GM12878 (cell line): ENCODE results near the gene TMPRSS15. TPM values are rescaled to one million over a fixed set of nuclear protein-coding genes. Genes with fewer than 3 reads are reported as not detected.

Experiments
- ATAC-seq: fragments of 200-7000 bp; cut with Tn5 transposase; 3 replicates; pipeline ENCODE4 v1.9.1; 2020; ENCODE audit warnings: mild to moderate bottlenecking, moderate library complexity
- BruUV-seq: library from RNA; stranded (reverse); fragments of 400-500 nt; replicated peaks from 2 replicates; lab custom pipeline; 2021; lab: Mats Ljungman, UMichigan
- CTCF ChIA-PET: fragments of 300-600 bp; sonication (Branson Sonifier 250); formaldehyde crosslinking; extraction: SDS; loops from one replicate; lab custom pipeline; 2021; ENCODE audit warnings: inconsistent platforms; lab: Yijun Ruan, JAX
- POLR2A ChIA-PET: fragments of 350-600 bp; formaldehyde crosslinking; extraction: SDS; loops from one replicate; lab custom pipeline; 2021; ENCODE audit warnings: inconsistent platforms; lab: Charles Lee
- RAD21 ChIA-PET: fragments of 300-600 bp; sonication (Branson Sonifier 250); formaldehyde crosslinking; loops from one replicate; lab custom pipeline; 2023; ENCODE audit warnings: antibody characterized with exemption; ENCODE audit not compliant: unreplicated experiment; lab: Charles Lee
- SMC1A ChIA-PET: fragments of 300-600 bp; sonication (Branson Sonifier 250); formaldehyde crosslinking; loops from one replicate; lab custom pipeline; 2023; ENCODE audit not compliant: unreplicated experiment, uncharacterized antibody; lab: Charles Lee
- DNase-seq: peaks from one replicate; pipeline ENCODE4 v3.0.0-alpha.2; 2011; ENCODE audit warnings: low read depth, low spot score
- FAIRE-seq: peaks from 3 replicates; lab custom pipeline; 2011; peaks lifted over from hg19 to GRCh38; lab: Jason Lieb, UNC
- H2AFZ ChIP-seq: 2 replicates; pipeline ENCODE4 v1.6.0; 2011; ENCODE audit warnings: low read depth, low read length, control low read depth; ENCODE audit not compliant: control insufficient read depth
- H3K27ac ChIP-seq: 2 replicates; pipeline ENCODE4 v1.5.1; 2011; ENCODE audit warnings: control low read depth; ENCODE audit not compliant: control insufficient read depth, insufficient read depth
- H3K27me3 ChIP-seq, 2 experiments: replicated peaks in 1 of 2; 2 replicates each; pipeline versions ENCODE4 v1.6.0 to v1.6.1; 2011; ENCODE audit warnings: low read length in 1 of 2; ENCODE audit not compliant: control insufficient read depth in 2 of 2, insufficient read depth in 2 of 2
- H3K36me3 ChIP-seq, 2 experiments: 2 replicates each; pipeline ENCODE4 v1.5.1; 2011; ENCODE audit warnings: low read length in 1 of 2; ENCODE audit not compliant: control insufficient read depth in 2 of 2, insufficient read depth in 2 of 2
- H3K4me1 ChIP-seq: 2 replicates; pipeline ENCODE4 v1.6.1; 2011; ENCODE audit warnings: mild to moderate bottlenecking, low read length, moderate library complexity, mixed read lengths; ENCODE audit not compliant: control insufficient read depth, insufficient read depth
- H3K4me2 ChIP-seq: 2 replicates; pipeline ENCODE4 v1.6.0; 2011; ENCODE audit warnings: control low read depth; ENCODE audit not compliant: control insufficient read depth, insufficient read depth
- H3K4me3 ChIP-seq: fragments of 200-600 bp; sonication (generic); 2 replicates; pipeline ENCODE4 v1.5.1; 2016
- H3K79me2 ChIP-seq: 2 replicates; pipeline ENCODE4 v1.6.0; 2011; ENCODE audit warnings: low read length; ENCODE audit not compliant: control insufficient read depth, insufficient read depth
- H3K9ac ChIP-seq: 2 replicates; pipeline ENCODE4 v1.8.0; 2011; ENCODE audit warnings: low read length, control low read depth, mixed read lengths; ENCODE audit not compliant: control insufficient read depth, insufficient read depth
- H3K9me3 ChIP-seq: replicated peaks from 3 replicates; pipeline ENCODE4 v1.5.1; 2011; ENCODE audit warnings: mild to moderate bottlenecking, low read length; ENCODE audit not compliant: control insufficient read depth, insufficient read depth
- H4K20me1 ChIP-seq: 2 replicates; pipeline ENCODE4 v1.6.0; 2011; ENCODE audit not compliant: control insufficient read depth, insufficient read depth
- BRCA1 ChIP-seq: IDR thresholded peaks from 2 replicates; pipeline ENCODE4 v1.6.1; 2011; ENCODE audit warnings: low read depth, low read length, improper control_type of control experiment
- IKZF2 ChIP-seq, 2 experiments: fragments of 450-650 bp; IDR thresholded peaks; 2 replicates each; pipeline ENCODE4 v1.6.1; 2017; ENCODE audit warnings: mild to moderate bottlenecking in 2 of 2, moderate library complexity in 2 of 2
- MTA2 ChIP-seq: fragments of 450-650 bp; IDR thresholded peaks from 2 replicates; pipeline ENCODE4 v1.6.1; 2016; ENCODE audit warnings: low read depth, mild to moderate bottlenecking, moderate library complexity
- NFIC ChIP-seq: IDR thresholded peaks from 2 replicates; pipeline ENCODE4 v1.6.1; 2012; ENCODE audit warnings: low read depth, mild to moderate bottlenecking, inconsistent platforms, low read length, moderate library complexity
- NR2C1 ChIP-seq: fragments of 450-650 bp; IDR thresholded peaks from 2 replicates; pipeline ENCODE4 v1.6.1; 2017; ENCODE audit warnings: antibody characterized with exemption, mild to moderate bottlenecking, moderate library complexity
- PAX8 ChIP-seq: fragments of 450-650 bp; IDR thresholded peaks from 2 replicates; pipeline ENCODE4 v1.6.1; 2017; ENCODE audit warnings: mild to moderate bottlenecking, moderate library complexity
- RELA ChIP-seq: fragments of 450-650 bp; IDR thresholded peaks from 2 replicates; pipeline ENCODE4 v1.8.0; 2014; ENCODE audit warnings: borderline replicate concordance; ENCODE audit not compliant: partially characterized antibody
- RFX5 ChIP-seq: IDR thresholded peaks from 2 replicates; pipeline ENCODE4 v1.6.1; 2011; ENCODE audit warnings: low read depth, low read length, improper control_type of control experiment
- SIX5 ChIP-seq: IDR thresholded peaks from 2 replicates; pipeline ENCODE4 v1.6.1; 2011; ENCODE audit warnings: mild to moderate bottlenecking, low read depth, low read length, moderate library complexity; ENCODE audit not compliant: severe bottlenecking
- ZBTB40 ChIP-seq: fragments of 450-650 bp; IDR thresholded peaks from 2 replicates; pipeline ENCODE4 v1.6.1; 2016; ENCODE audit warnings: mild to moderate bottlenecking, moderate library complexity, borderline replicate concordance
- ZNF24 ChIP-seq: fragments of 450-650 bp; IDR thresholded peaks from 2 replicates; pipeline ENCODE4 v1.6.1; 2017; ENCODE audit warnings: antibody characterized with exemption, mild to moderate bottlenecking
- WGBS: methylation state at CpG from one replicate; pipeline ENCODE4 v1.1.6; 2016; ENCODE audit warnings: low lambda C conversion rate; ENCODE audit not compliant: insufficient replicate concordance, insufficient coverage; ENCODE audit errors: missing lambda C conversion rate; 5-methylcytosine and 5-hydroxymethylcytosine counted together
- in situ Hi-C: fragments of 300-500 bp; cut with MboI; formaldehyde crosslinking; loops from 9 replicates; pipeline ENCODE4 v1.14.3; 2018; ENCODE audit warnings: mixed read lengths
- intact Hi-C: fragments of 100-400 bp; cut with micrococcal nuclease; formaldehyde crosslinking; loops from one replicate; pipeline ENCODE4 v1.14.2; 2022; ENCODE audit not compliant: unreplicated experiment
- polyA plus RNA-seq, 11 experiments: library from polyadenylated mRNA; depleted of rRNA in 4 of 11; unstranded in 6 of 11; stranded (reverse) in 5 of 11; fragments of >200 nt; fragmentation: Nextera tagmentation in 4 of 11; fragmentation: Illumina TruSeq in 1 of 11; extraction: Ambion mirVana in 4 of 11; extraction: Trizol in 1 of 11; gene quantifications; 1 replicate in 1 of 11; 2 replicates in 10 of 11; pipeline versions ENCODE4 v1.2.1 to v1.2.3, GENCODE V29; 2011 to 2016; ENCODE audit warnings: inconsistent platforms in 2 of 11, missing spikeins in 2 of 11, low read depth in 1 of 11
- total RNA-seq, 4 experiments: library from RNA; depleted of rRNA in 3 of 4; stranded (reverse); fragments of >200 nt in 3 of 4; fragmentation: Illumina TruSeq in 1 of 4; extraction: Trizol in 1 of 4; gene quantifications; 2 replicates each; pipeline versions ENCODE4 v1.2.1 to v1.2.3, GENCODE V29; 2013 to 2021

TMPRSS15 gene
- total and polyA plus RNA-seq, 10 of the 15 experiments (the other 5 are each of a cell fraction or from before 2014, with no cell fraction given) = 0.02 to 0.11 TPM; not detected in 8

DNA sequence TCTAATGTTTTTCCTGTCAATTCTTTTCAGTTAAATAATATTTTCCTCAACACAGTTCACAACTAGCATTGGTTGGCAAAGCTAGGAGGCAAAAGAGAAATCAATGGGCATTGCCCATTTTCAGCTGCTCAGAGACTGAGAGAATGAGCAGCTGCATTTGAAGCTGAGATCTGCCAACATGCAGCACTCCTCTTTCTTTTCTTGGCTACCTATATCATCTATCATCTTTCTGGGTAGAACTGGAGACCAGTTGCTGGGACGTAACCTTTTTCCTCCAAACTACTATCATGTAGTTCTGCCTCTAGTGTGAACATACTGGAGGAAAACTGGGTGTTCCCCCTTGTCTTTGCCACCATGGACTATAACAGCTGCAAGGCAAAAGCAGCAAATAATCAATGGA, 136.1 kb downstream of the TMPRSS15 start:
- RAD21 ChIA-PET = no interaction called here
- Histone ChIP-seq H3K4me3 (no peak overlapping the region), H3K79me2 (no peaks in the 10 kb centered on the region), H3K36me3 (no peaks in the 10 kb centered on the region)
- no peak for TF ChIP-seq BRCA1
- TF ChIP-seq NFIC = no peak
- TF ChIP-seq MTA2 = no peak
- no peak for TF ChIP-seq IKZF2 (IDR thresholded peaks at IDR 0.05)
- no peak for TF ChIP-seq SIX5
- no peak for TF ChIP-seq ZBTB40
- no peak for TF ChIP-seq RFX5
- no peak for TF ChIP-seq RELA
- no peak for TF ChIP-seq NR2C1
- TF ChIP-seq ZNF24 = no peak
- TF ChIP-seq PAX8 = no peak
- TF ChIP-seq, all 136 proteins: peak for 0
- Histone ChIP-seq H3K9ac (no peak overlapping the region), H4K20me1 (no peaks in the 10 kb centered on the region), H2AFZ (no peak overlapping the region), H3K4me2 (no peak overlapping the region), H3K9me3 (no peaks in the 10 kb centered on the region), H3K27me3 (no peaks in the 10 kb centered on the region), H3K4me1 (no peaks in the 10 kb centered on the region), H3K27ac (no peak overlapping the region)
- in situ Hi-C loops (no loop called here), intact Hi-C loops (no loop called here)
- DNase-seq = no peak
- no TSS peak for BruUV-seq
- ChIA-PET CTCF (no interaction called here), POLR2A (no interaction called here), SMC1A (no interaction called here)
- no peak for ATAC-seq
- no peak for FAIRE-seq
- 0% methylated on average over 1 of the region's 1 CpG for WGBS
